Adrenal gland (tissue), 5 donors: ENCODE results near the gene TMEM232.

ENCODE experiments used
- POLR2A ChIP-seq, 2 donors: fragments of 450-650 bp; IDR thresholded peaks; one replicate each; pipeline ENCODE4 v1.6.1; 2017; ENCODE audit warnings: antibody characterized with exemption in 2 of 2, mild to moderate bottlenecking in 2 of 2, moderate library complexity in 1 of 2
- TF ChIP-seq, protein P1 (sequence below), 6 experiments: fragments of 450-650 bp in 4 of 6; fragments of 200-600 bp in 2 of 6; sonication (generic) in 1 of 6; IDR thresholded peaks; 1 replicate in 5 of 6; 2 replicates in 1 of 6; pipeline versions ENCODE4 v1.5.1 to v1.8.0; 2016 to 2021; ENCODE audit warnings: antibody characterized with exemption in 6 of 6, mild to moderate bottlenecking in 2 of 6, moderate library complexity in 1 of 6
- donor health status: DM: no; HTN: no; CAD: no.

DNA sequence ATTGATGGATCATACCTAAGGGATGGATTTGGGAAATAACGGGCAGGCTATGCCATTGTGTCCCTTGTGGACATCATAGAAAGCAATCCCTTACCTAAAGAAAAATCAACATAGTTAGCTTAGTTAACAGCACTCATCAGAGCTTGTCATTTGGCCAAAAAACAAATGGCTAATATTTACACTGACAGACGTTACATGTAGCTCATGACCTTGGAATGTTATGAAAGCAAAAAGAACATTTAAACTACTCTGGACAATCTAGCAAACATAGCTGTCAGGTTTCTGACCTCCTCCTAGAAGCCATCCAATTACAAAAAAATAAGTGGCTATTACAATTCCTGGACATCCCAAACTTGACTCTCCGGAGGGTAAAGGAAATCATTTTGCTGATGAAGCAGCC is 23.8 kb downstream of the TMEM232 start:
- TF ChIP-seq, protein P1, sequence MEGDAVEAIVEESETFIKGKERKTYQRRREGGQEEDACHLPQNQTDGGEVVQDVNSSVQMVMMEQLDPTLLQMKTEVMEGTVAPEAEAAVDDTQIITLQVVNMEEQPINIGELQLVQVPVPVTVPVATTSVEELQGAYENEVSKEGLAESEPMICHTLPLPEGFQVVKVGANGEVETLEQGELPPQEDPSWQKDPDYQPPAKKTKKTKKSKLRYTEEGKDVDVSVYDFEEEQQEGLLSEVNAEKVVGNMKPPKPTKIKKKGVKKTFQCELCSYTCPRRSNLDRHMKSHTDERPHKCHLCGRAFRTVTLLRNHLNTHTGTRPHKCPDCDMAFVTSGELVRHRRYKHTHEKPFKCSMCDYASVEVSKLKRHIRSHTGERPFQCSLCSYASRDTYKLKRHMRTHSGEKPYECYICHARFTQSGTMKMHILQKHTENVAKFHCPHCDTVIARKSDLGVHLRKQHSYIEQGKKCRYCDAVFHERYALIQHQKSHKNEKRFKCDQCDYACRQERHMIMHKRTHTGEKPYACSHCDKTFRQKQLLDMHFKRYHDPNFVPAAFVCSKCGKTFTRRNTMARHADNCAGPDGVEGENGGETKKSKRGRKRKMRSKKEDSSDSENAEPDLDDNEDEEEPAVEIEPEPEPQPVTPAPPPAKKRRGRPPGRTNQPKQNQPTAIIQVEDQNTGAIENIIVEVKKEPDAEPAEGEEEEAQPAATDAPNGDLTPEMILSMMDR (IDR thresholded peaks at IDR 0.05): no peak
- TF ChIP-seq POLR2A (IDR thresholded peaks at IDR 0.05): no peak
